Left forelimb (tissue), 1 donor: Measurements from ENCODE around the gene MICU2.

ENCODE experiments used
- DNase-seq: peaks from one replicate; pipeline ENCODE4 v3.0.0-alpha.2; 2018; ENCODE audit warnings: low spot score

Gene MICU2

DNA sequence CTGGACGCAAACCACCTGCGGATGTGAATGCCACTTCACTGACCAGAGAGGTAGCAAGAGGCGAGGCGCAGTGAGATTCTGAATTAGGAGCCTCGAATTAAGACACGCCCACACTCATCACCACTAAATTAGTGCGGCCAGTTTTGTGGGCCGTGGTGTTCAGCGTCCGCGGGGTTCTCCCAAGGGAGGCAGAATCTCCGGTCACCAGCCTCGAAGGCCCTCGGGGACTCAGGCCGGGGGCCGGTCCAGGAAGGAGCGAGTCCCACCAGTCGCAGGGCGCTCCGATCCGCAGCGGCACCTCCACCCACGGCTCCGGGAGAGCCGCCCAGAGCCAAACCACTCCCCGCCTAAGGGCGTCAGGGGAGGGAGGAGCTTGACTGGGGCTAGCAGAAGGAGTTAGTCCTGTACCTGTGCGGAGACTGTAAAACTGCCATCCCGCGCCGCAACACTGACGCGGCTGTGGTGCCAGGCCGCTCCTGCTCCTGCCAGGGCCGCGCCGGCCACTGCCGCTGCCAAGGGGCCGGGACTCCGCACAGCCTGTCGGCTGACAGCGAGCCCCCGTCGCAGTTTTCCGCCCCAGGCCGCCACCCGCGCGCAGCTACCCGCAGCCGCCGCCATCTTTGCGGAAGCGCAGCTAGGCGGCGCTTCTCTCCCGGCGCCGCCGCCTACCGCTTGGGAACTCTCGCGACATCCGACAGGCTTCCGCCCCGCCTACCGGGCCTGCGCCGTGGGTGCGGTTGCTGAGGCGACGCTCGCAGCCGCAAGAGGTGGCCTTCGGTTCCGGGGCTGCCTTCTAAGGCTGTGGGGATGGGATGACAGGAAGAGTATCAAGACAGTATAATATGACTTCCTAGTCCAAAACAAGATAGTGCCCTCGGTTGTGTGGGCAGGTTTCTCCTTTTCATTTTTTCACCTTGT, at the start of gene MICU2:
TSS of gene MICU2 (minus strand) at position 640 of the 918 bp plus-strand sequence. CDS start at position 618, 22 bp downstream.
- peak; percentile 96 for DNase-seq

GRCh38 chr13:21641629-21642028, 37.7 kb upstream of the MICU2 start:
- no peak for DNase-seq

GRCh38 chr13:21639561-21639960, 35.6 kb upstream of the MICU2 start:
- no peak for DNase-seq

DNA sequence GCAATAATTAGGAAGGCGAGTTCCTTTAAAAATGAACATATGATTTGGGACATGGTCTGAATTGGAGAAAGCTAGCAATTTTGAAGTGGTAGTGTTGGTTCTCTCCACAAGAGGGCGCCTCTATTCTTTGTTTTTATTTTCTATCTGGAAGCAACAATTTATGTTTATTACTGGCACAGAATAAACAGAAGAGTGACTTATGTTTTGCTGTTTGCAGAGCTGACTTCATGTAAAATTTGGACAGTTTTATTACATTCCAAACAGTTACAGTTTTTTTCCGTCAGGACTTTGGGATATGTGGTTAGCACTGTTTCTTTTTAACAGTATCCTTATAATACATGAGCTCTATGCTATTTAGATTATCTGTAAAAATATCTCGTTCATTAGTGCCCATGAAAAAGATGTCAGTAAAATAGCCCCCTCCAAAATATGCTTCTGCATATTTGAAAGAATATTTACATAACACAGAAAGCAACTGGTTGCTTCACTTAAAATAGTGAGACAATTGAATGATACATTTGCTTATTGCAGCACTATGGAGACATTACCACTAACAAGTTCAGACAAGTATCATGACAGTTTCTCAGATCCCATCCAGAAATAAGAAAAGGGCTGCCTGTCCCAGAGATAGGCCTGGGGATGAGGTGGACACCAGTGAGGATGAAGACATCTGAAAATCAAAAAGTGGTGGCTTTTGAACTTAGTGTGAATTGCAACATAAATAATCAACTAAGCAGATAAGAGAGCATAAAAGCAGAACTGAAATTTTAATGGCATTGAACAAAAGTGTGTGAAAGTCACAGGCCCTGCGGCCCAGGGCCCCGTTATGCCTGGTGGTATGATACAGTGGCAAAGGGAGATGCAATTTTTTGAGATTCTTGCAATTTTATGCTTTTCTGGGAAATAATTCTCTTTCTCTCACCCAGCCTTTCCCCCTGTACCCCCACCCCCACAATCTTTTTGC, 34.6 kb upstream of the MICU2 start:
- no peak for DNase-seq

- DNase-seq = no peak
Measured at GRCh38 chr13:21637296-21637695, 33.3 kb upstream of the MICU2 start.

GRCh38 chr13:21636656-21637055, 32.7 kb upstream of the MICU2 start:
- DNase-seq = no peak

DNA sequence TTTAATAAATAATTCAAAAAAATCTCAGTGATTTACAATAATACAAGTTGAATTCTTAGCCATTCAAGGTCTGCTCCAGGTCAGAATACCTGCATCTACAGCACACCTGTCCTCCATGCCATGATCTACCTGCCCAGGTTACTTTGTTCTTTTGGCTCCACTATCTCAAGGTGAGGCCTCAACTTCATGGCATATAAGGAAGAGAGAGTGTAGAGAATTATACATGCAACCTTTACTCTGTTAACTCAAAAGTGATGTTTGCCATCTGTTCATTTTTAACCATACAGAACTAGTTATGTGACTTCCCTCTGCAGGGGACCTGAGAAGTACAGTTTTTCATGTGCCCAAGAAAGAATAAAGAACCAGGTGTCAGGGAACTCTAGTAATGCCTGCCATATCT, 28.2 kb upstream of the MICU2 start:
- DNase-seq = no peak

- DNase-seq = no peak
Measured at GRCh38 chr13:21625366-21625765, 21.4 kb upstream of the MICU2 start.

DNA sequence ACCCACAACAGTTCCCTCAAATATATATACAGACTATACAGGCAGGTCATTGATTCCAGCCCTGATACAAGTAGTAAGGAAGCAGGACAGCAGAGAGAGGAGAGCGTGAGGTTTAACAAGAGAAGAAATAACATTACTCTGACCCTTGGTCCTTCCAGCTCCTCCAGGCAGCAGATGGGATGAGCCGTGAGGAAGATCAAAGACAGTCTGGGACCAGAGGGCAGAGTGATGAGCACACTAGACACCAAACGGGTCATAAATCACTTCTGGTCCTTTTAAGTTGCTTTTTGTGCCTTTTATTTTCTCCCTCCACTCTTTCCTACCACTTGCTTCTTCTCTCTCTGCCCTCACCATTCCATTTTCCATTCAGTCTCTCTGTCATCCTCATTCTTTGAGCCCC, 16.9 kb upstream of the MICU2 start:
- DNase-seq = no peak

DNA sequence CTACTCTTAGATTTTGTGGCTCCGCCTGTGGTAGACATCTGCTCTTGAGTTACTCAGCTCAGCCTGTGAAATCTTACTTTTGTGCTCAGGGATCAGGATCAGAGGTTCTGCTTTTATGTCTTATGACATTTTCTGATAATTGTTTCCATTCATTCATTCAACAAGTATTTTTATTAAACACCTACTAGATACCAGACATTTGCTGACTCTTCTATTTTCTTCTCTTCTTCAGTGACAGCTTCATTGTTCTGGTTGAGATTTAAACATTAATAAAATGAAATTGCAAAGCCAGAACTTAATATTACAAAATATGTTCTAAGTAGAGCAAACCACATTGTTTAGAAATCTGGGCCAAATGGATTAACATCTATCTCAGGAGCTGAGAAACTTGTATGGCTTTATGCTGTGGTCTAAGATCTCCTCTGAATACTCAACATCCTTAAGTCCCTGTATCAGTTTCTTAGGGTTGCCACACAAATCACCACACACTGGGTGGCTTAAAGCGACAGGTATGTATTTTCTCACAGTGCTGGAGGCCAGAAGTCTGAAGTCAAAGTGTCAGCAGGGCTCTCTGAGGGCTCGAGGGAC, 15.8 kb upstream of the MICU2 start:
- DNase-seq = no peak

- no peak for DNase-seq
Measured at GRCh38 chr13:21616880-21617279, 12.9 kb upstream of the MICU2 start.

GRCh38 chr13:21616205-21616866, 12.4 kb upstream of the MICU2 start:
- DNase-seq = no peak

DNA sequence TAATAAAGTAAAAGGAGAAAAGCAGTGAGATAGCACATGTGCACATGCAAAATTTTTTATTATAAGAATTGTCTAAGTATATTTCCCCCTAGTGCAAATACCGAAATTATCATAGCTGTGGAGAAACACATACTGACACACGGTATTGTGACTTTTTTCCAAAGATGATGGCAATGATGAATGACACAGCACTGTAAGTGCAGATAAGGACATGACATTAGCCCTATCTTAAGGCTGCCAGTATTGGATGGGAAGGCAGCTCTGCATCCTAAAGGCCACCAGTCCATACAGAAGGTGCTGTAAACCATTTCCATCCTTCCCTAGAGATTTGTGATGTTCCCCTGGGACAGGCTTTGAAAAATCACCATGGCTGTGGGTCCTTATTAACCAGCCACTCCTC, 11.5 kb upstream of the MICU2 start:
- no peak for DNase-seq

- no peak for DNase-seq
Measured at GRCh38 chr13:21613791-21614190, 9.8 kb upstream of the MICU2 start.

DNA sequence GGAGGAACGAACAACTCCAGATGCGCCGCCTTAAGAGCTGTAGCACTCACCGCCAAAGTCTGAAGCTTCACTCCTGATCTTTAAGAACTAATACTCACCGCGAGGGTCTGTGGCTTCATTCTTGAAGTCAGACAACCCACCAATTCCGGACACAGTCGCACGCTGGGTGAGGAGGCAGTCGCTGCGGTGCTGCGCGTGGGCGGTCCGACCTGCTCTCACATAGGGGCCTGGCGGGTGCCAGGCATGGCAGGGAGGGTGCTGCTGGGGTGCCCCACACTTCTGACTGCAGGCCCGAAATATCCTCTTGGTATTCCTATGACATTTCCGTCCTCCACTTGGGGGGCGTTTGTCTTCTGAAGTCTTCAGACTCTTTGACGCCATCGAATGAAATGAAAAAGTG, 7.4 kb upstream of the MICU2 start:
- DNase-seq = no peak

- no peak for DNase-seq
Measured at GRCh38 chr13:21610687-21611086, 6.7 kb upstream of the MICU2 start.

GRCh38 chr13:21608961-21609360, 5.0 kb upstream of the MICU2 start:
- DNase-seq = no peak

DNA sequence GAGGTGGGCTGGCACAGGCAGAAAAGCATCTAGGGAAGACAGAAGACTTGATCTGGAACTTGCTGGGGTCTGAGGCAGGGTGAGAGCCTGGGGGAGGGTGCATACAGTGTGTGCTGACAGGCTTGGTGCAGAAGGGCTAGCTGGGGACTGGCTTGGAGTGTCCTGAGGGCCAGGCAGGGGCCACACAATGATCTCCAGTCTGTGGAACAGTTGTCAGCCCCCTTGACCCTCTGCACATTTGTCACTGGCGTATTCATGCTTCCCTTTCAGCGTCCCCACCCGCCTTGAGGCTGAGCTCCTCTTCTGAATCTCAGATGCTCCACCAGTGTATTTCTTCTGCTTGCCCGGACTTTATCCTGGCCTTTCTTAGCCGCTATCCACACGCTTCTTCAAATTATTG, 2.8 kb upstream of the MICU2 start:
- no peak for DNase-seq

GRCh38 chr13:21606251-21606650, 2.3 kb upstream of the MICU2 start:
- DNase-seq = no peak

GRCh38 chr13:21596722-21597121, 7.2 kb downstream of the MICU2 start:
- no peak for DNase-seq

- DNase-seq = no peak
Measured at GRCh38 chr13:21595546-21595822, 8.5 kb downstream of the MICU2 start.
